ENCODE data around the gene DMRT3.

The DMRT3 gene

DNA sequence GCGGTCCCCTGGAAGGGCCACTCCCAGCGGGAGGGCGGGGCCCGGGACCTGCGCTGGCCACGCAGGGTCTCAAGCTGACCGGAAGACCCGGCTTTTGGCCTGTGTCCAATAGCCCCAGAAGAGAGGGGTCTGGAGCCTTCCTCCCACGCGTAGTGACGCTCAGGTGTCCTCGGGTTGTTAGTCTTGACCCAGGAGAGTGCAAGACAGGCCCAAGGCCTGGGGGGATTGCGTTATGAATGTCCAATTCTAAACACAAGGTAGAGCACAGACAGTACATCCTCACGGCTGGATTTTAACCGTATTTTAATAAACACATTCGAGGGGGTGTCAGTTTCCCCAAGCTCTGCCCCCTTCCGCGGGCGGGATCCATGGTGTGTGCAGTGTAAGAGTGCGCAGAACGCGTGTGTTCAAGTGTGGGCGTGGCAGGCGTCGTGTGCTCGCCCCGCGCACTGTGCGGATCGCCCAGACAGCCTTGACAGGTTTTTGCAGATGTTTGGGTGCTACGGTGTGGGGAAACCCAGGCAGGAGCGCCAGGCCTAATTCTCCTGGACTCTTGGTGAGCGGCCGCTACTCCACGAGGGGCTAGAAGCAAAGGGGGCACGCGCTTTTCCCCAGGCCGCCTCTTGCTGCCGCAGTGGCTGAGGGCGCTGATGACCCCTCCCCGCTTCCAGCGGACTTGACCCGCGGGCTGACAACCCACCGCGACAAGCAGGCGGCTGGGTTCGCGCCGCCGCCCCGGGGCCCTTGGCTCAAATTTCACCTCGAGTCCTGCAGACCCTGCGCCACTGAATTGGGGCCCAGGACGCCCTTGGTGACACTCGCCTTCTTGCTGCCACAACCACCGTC, 6.1 kb upstream of the DMRT3 start:
- DNase-seq (ENCODE audit: low spot score): no peak

DNA sequence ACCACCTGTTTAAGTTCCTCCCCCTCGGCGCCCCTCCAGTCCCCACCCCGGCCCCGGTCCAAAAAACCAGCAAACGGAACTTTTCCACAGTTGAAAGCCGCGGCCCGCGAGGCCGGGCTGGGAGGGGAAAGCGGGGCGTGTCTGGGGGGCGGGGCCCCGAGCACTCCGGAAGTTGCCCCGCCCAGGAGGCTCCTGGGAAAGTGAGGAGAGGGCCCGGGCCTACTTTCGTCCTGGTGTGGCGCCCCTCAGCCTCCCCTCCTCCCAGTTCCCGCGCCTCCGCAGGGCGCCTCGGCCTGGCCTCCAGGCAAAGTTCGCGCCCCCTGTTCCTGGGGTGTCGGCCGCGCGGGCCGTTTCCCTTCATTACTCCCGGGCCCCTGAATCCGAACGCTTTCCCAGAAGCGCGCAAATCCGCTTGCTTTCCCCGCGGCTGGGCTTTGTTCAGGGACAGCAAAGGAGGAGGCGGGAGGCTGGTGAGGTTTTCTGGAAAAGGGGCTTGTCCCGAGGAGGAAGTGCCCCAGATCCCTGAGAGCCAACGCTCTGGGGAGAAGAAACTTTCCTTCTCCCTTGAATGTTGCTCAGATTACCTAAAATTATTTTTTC, 4.5 kb upstream of the DMRT3 start:
- DNase-seq (ENCODE audit: low spot score): no peak

DNA sequence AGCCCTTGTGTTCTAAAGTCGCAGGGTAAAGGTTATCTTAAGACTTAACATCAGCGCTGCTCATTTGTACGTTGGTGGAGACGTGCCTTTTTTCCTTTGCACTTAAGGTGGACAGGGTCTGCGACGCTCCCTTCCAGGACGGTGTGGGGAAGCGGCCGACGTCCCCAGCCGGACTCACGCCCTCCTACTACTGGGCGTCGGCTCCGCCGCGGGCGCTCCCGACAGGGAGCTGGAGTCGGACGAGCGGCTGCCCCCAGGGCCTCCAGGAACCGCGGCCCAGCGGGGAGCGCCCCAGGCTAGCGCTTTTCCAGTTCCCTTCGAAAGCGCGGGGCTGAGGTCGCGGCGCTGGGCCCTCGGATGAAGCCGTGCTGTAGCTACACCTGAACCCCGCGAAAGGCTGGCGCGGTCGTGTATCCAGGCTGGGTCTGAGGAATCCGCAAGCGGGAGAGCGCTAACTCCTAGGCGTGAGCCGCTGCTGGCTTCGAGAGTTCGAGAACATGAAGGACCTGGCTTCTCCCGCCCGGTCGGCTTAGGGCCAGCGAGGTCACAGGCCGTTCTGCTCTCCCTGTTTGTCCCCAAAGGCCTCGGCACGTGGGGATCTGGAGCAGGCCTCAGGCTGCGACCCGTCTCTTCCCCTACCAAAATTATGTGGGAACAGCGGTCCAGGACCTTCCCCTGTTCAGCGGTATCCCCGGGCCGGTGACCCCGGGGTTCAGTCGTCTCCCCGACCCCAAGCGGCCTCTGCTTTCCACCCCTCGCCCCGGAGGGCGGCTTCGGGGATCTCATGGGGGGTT, 3.8 kb upstream of the DMRT3 start:
- DNase-seq (ENCODE audit: low spot score): no peak

DNA sequence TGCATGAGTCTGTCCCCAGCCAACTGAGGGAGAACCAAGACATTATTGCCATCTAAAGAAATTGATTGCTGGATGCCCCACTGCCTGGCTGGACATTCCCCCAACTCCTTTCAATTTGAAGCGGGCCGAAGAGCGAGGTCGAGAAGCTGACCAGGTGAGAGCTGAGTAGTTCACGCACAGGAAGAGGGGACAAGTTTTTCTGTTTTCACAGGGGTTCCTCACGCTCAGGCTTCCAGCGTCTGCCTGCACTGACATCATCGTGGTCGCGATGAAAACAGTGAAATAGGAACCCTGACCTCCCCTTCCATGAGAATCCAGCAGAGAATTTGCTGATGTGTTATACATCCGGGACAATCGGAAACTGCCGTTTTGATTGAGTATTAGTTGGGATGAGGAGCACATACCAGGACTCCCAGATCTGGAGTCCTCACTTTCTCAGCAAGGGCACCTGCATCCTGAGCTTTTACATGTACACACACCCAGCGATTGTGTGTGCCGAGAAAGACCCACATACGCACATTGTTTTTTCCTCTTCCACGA, 3.1 kb upstream of the DMRT3 start:
- no peak for DNase-seq (ENCODE audit: low spot score)

DNA sequence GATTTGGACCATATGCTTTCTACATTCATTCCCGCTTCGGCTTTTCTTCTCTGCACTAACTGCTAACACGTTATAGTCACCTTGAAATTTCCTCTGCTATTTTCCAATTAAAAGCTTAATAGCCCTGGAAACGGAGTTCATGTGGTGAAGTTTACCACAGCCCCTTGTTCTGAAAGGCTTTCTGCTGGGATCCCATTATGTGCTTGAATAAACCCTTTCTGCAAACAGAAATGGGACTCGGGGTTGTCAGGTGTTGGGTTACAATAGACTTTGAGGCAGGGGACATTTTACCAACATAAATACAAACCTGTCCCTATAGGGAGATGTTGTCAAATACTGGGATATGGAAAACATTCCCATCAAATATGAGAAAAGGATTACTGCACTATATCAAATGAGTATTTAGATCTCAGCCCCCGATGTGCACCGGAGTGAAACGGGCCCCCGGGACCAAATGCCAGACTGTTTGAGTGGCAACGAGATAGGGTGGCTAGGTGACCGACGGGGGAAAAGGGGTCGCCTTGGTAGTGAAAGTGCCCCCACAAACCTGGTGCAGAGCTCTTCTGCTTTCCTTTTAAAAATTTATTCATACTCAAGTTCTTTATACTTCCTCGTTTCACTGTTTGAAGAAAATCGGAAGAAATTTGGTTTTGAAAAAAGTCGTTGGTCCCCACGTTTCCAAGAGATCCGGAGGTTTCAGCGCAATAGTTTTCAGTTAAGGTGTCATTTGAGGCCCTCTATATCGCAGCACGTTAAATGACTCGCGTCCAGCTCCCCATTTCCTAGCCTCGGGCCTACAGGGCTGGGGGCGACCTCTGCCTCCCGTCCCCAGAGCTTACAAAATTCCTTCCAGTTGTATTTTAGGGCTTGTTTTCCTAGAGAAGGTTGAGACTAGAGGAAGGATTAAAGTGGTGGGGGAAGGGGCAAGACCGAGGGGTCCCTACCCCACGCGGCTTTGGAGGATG, 2.1 kb upstream of the DMRT3 start:
- DNase-seq (ENCODE audit: low spot score): no peak

DNA sequence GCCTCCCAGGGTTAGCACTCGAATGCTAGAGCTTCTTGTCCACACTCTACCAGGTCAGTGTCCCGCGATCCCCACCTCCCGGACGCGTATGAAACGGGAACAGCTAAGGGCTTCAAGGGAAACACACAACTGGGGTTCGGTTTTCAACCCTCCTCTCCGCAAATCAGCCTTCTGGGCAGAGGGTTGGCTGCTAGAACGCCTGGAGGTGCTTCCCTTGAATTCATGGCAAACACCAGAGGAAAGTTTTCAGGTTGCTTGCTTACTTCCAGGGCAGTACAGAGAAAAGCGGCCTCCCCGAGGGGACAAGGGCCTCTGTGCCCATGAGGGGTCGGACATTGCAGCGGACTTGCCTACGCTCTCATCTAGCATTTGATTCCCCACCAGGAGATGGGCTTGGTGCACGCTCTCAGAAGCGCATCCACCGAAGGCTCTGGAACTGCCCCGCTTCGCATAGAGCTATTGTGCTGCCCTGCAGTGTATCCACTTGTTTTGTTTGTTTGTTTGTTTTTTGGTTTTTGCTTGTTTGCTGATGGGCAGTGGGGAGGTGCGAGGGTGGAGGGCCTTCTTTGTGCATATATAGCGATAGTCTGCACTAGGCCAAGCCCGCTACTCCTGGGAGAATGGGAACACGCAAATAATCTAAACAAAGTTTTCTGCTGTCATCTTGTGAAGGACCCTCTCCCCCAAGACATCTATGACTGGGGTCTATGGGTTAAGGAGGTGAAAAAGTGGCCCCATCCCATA, 1.3 kb upstream of the DMRT3 start:
- DNase-seq (ENCODE audit: low spot score): no peak

DNA sequence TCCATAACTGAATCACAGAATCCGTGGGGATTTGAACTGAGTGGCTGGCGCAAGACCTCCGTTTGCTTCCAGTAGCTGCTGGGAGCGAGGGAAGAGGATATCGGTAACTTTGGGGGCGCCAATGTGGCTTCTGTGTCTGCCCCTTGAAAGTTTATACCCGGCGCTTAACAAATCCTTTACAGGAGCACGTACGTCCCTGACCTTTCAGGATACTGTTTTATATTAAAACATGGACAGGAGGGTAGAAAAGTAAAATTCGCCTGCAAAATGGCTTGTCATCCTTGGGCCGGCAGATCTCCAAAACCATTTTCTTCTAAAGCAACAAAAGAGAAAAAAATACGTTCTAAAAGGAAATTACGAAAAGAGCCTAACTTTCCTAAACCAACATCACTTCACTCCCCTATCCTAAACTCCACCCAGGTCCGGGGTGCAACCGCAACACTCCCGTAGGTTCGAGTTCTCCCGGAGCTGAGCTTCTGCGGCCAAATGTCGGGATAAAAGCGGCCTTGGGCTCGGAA, 656 bp upstream of the DMRT3 start:
- no peak for DNase-seq (ENCODE audit: low spot score)

DNA sequence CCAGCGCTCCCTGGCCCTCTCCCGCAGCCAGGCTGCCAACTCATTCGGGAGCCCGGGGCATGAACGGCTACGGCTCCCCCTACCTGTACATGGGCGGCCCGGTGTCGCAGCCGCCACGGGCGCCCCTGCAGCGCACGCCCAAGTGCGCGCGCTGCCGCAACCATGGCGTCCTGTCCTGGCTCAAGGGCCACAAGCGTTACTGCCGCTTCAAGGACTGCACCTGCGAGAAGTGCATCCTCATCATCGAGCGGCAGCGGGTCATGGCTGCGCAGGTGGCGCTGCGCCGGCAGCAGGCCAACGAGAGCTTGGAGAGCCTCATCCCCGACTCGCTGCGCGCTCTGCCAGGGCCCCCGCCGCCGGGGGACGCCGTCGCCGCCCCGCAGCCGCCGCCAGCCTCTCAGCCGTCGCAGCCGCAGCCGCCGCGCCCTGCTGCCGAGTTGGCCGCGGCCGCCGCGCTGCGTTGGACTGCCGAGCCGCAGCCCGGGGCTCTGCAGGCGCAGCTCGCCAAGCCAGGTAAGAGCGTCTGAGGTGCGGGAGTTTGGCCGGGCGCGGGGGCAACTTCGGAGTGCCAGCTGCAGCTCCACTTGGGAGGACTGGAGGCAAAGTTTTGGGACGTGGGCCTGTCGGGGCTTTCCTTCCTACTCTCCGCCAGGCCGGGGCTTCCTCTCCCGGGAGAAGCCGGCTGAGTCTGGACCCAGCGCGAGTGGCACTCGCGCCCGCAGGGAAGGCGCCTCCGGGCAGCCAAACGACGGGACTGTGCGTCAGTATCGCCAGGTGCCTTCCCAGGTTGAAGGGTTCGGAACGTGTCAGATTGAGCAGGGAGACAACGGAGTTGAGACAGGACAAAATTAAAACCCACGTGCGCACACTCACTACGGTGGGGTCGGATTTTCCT, 735 bp downstream of the DMRT3 start:
- DNase-seq (ENCODE audit: low spot score): no peak

DNA sequence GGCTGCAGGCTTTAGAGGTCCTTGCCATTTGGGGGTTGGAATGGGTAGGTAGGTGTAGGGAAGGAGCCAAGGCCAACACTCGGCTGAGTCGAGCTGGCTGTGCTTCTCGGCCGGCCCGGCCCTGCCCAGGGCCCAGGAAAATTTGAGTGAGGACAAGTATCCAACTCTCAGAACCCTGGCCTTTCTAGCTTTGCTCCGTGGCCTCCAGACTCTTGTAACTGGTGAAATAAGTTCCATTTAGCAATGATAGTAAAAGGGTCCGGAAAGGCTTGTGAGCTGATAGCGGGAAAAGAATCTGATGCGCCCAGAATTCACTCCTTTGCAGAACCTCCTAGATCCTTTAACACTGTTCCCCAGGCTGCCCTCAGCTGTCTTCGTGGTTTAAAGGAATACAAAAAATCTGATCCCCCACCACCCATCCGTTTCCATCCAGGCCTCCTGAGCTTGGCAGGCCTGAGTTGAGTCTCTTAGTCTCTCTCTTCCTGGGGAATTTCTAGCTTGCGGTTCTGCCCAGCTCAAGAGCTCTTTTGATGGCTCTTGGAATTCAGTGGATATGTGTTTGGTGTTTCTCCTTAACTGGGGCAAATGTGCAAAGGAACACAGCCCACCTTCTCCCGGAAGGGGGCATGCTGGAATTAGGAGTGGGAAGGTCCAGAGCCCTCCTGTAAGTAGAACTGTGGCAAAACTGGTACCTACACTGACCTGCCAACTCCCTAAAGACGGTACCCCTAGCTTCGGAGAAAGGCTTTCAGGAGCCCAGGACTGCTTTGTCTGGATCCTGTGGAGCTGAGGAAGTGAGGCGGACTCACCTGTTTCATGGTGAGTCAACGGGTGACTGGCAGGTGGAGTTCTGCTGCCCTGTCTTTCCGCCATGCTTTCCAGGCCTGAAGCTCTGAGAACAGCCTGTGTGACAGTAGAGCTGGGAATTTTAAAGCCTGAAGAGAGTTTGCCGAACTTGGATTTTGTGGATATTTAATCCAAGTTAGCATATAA, 1.7 kb downstream of the DMRT3 start:
- no peak for DNase-seq (ENCODE audit: low spot score)

DNA sequence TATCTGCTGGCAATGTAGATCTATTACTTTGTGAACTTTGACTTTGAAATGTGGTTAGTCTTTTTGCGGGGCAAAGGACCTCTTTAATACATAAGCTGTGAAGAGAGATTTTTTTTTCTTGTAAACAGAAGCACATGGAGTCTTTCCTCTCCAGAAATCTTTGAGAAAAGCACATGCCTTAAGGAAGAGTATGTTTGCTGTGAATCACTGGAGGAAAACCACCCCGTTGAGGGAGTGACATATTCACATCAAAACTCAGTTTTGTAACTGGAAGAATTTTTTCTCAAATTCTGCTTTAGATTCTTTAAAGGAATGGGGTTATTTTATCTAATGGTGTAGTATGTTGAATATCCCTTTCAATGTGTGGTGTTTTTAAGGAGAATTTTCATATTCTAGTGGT, 3.5 kb downstream of the DMRT3 start:
- no peak for DNase-seq (ENCODE audit: low spot score)

DNA sequence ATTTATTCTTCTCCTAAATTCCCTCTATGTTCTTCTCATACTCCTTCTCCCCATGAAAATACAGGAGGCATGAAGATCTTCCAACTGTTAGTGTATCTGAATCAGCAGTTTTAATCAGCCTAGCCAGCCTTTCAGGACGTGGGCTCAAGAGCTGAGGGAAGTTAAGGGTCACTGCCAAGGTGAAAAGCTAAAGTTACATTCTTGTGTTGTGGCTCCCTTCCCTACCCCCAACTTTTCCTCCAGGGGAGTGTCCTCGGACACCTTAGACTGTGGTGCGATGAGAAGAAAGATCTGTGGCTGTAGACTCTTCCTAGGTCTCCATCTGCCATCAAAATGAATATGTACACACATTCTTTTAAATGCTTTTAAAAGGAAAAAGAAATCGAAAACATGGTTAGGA, 4.2 kb downstream of the DMRT3 start:
- DNase-seq (ENCODE audit: low spot score): no peak

DNA sequence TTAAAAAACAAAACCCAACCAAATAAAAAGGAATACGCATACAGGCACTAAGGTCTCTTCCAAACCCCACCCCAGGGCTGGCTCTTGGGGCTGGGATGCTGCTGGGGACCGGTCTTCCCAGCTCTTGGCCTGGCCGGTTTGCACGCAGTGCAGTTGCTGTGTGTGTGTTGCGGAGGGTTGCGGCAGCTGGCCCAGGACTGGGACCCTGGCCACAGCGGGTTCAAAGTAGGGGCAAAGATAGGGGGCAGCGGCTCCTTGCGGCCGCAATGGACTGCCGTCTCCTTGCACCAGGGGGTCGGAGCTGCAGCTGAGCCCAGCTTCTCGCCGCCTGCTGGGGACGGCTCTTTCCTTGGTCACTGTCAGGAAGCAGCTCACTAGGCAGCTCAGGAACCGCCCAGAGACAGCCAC, 5.0 kb downstream of the DMRT3 start:
- no peak for DNase-seq (ENCODE audit: low spot score)

DNA sequence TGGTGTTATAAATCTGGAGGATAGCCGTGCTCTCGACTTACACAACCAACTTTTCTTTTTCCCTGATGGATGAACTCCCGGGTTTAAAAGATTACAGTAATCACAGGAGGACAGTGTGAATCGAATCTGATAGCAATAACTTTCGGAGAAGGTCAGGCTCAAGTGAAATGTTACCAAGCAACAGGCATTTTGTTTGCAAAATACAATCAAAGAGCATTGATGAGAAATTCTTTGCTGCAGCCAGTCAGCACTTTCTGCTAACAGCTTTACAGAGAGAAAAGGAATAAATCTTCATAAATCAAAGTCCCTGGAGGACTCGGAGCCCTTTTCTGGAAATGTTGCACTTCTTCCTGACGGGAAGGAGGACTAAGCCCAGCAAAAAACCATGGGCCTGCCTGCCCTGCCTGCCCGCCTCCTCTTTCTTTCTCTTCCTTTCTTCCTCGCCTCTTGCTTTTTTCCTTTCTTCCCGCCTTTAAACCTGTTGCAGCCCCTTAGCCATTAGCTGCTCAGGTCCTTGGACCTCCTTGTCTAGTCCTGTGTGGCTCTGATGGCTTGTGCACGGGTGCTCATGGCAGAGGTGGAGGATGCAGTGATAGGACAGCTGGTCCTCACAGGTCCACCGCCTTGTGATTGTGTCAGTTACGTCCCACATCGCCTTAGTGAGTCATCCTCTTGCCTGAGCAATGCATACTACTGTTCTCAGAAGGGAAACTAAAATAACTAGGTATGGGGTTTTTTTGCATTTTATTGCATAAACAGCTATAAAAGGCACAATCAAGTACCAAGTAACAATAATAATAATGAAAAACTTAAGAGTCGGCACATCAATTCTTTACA, 6.2 kb downstream of the DMRT3 start:
- DNase-seq (ENCODE audit: low spot score): no peak

DNA sequence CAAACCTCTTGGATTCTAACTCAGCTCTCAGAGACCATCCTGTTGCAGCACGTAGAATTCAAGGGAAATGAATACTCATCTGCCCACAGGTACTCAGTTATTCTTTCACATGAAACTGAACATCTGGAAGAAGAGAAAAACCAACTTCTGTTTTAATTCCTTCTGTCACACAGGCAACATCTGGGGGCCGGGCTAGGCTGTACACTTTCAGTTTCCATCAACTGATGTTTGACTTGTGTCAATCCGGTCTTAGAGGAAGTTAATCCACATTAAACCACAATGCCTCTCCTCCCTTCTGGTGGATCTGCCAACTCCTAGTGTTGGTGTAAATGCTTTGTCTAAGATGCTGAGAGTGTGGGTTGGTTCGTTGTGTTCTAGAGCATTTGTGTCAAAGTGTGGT, 17.6 kb downstream of the DMRT3 start:
- no peak for DNase-seq (ENCODE audit: low spot score)

DNA sequence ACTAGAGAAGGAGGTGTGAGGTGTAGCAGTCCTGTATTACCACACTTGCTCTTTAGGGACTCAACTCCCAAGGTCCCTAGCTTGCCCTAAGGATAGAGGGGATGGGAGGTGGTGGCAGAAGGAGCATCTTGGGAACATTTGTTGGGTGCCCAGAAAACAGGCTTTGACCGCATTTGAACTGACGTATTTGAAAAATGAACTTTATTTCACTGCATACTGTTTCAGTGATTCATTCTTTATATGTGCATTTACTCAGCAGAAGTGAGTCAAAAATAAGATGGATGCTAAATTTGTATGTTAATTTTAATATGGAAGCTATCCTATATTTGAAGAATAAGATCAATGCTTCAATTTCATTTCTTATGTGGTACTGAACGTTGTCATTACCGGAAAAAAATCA, 18.7 kb downstream of the DMRT3 start:
- no peak for DNase-seq (ENCODE audit: low spot score)

DNA sequence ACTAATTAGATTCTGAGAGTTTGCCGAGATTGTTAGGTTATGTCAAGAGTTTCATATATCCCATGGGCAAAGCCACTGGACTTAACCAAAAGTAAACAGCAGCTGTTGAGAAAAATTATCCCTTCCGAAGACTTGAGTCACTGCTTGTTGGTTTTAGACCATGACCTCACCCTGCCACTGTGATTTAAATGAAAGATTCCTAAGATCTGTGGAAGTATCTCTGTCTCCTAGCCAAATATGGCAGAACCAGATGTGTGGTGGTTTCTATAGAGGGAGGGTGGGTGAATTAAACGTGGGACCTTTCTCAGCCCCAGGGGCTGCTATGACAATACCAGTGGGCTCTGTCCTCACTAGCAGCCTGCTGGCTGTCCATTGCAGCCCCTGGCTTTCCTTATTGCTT, 19.3 kb downstream of the DMRT3 start:
- no peak for DNase-seq (ENCODE audit: low spot score)
